Activated CD4-positive, alpha-beta T cell treated with anti-CD3 and anti-CD28 coated beads, Interleukin-2, amount 50 U/mL, for 1 hour (primary cell): ENCODE results near the gene SQSTM1.

ENCODE experiments used
- DNase-seq: peaks from one replicate; pipeline ENCODE4 v3.0.0-alpha.2; 2020

Gene SQSTM1

GRCh38 chr5:179795049-179795862, 25.4 kb upstream of the SQSTM1 start:
- no peak for DNase-seq

- DNase-seq = peak; percentile 70
Measured at GRCh38 chr5:179795863-179796833, 24.6 kb upstream of the SQSTM1 start.

DNA sequence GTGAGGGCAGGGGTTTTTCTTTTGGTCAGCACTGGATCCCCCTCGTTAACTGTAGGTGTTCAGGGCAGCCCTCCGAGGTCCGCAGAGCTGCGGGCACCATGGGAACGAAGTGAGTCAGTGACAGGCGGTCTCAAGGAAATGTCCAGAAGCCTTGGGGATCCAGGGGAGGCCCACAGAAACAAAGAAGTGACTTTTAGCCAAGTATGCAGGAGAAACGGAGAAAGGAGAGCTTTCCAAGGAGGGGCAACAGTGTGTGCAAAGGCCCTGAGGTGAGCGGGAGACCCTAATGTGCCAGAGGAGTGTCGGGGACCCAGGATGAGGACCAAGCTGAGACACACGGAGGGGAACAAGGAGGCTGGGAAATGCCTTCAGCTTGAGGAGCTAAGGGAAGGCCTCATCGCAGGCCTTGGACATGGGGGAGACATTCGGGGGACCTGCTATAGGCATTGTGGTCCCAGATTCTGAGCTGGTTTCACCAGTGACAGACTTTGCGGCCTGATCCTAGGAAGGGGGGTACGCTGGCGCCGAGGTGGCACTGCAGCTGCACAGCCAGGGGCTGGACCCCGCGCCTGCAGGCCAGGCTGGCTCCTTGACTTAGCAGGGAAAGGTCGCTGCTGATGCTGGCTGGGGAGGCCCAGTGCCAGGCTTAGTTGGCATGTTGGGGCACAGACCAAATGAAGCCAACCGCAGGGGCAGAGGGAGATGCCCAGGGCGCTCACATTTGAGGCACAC, 23.7 kb upstream of the SQSTM1 start:
- DNase-seq = no peak

DNA sequence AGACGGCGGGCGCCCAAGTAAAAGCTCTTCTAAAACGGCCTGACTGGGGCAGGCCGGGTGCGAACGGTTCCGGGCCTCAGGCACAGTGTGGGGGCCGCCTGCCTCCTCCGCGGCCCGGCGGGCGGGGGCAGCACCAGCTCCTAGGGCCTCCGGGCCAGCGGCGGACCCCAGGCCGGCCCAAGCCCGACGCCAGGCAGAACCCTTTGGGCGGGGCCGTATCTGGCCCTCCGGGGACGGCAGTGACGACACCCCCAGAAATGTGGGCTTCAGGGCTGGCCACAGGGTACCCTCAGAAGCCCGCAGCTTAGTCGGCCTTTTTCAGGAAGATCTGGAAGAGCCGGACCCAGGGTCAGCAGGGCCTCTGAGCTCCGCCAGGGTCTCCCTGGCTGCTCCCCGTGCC, 23.0 kb upstream of the SQSTM1 start:
- DNase-seq = no peak

GRCh38 chr5:179798144-179798770, 22.4 kb upstream of the SQSTM1 start:
- no peak for DNase-seq

- no peak for DNase-seq
Measured at GRCh38 chr5:179798771-179799643, 21.7 kb upstream of the SQSTM1 start.

- no peak for DNase-seq
Measured at GRCh38 chr5:179799644-179799973, 21.1 kb upstream of the SQSTM1 start.

GRCh38 chr5:179800071-179800695, 20.5 kb upstream of the SQSTM1 start:
- no peak for DNase-seq

GRCh38 chr5:179800696-179801201, 20.0 kb upstream of the SQSTM1 start:
- DNase-seq = no peak

DNA sequence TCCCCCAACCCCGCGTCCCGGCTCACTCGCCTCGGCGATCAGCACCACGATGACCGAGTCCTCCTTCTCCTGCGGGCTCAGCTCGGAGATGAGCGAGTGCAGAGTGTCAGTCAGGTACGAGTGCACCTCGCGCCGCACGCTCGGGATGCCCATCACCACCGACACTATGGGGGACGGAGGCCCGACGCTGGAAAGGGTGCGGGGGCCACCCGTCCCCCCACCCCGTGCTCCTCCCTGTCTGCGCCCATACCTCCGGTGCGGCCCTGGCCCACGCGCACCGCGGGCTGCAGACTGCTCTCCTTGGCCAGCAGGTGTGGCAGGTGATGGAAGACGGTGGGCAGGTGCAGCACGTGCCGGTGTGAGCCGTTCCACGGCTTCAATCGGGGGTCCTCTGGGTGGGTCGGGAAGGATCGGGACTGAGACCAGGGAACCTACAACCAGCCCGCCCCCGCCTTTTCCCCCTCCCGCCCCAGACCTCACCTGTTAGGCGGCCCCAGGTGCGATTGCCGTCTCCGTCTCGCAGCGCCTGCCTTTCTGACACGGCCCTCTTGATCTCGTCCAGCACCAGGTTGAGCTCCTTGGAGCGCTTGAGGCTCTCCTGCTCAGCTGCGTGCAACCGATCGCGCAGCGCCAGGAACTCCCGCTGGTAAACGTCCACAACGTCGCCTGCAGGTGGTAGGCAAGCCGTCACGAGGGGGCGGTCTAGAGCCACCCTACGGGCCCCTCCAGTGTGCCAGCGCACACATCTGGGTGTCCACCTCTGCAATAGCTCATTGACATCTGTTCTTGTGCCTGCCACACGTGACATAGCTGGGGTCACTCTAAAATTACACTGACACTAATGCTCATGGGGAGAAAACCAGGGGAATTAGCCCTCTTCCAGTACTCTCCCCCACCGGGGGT, 19.1 kb upstream of the SQSTM1 start:
- DNase-seq = peak; percentile 88

GRCh38 chr5:179802207-179802883, 18.4 kb upstream of the SQSTM1 start:
- DNase-seq = no peak

- DNase-seq = no peak
Measured at GRCh38 chr5:179802950-179803562, 17.6 kb upstream of the SQSTM1 start.

GRCh38 chr5:179803651-179804554, 16.8 kb upstream of the SQSTM1 start:
- no peak for DNase-seq

- no peak for DNase-seq
Measured at GRCh38 chr5:179804555-179804947, 16.2 kb upstream of the SQSTM1 start.

GRCh38 chr5:179805070-179805528, 15.6 kb upstream of the SQSTM1 start:
- no peak for DNase-seq

- no peak for DNase-seq
Measured at GRCh38 chr5:179805529-179806249, 15.0 kb upstream of the SQSTM1 start.
